ELF-1 (cell line): ENCODE measurements around the gene CCL4L2.
"Not testable (repeated sequence)": the region's sequence is repeated elsewhere in the genome, so short reads cannot be mapped to it uniquely, and the experiment has no call there.

Experiments
- DNase-seq: peaks from one replicate; pipeline ENCODE4 v3.0.0-alpha.2; 2016; ENCODE audit warnings: low read depth, low spot score

CCL4L2 gene

GRCh38 chr17:36210439-36211211, at the start of gene CCL4L2:
Gene CCL4L2 (plus strand): TSS chr17:36211063.
- DNase-seq = not testable (repeated sequence)

GRCh38 chr17:36168836-36169235, 42.0 kb upstream of the CCL4L2 start:
- DNase-seq = not testable (repeated sequence)

GRCh38 chr17:36176536-36176935, 34.3 kb upstream of the CCL4L2 start, which contains the start of gene TBC1D3B:
Gene TBC1D3B (minus strand): TSS chr17:36176636. CDS start chr17:36175050, 1,586 bp downstream.
- not testable (repeated sequence) for DNase-seq

- DNase-seq = not testable (repeated sequence)
Measured at GRCh38 chr17:36181446-36182175, 29.3 kb upstream of the CCL4L2 start.

- DNase-seq = no peak
Measured at GRCh38 chr17:36182176-36183000, 28.5 kb upstream of the CCL4L2 start.

GRCh38 chr17:36183001-36183971, 27.6 kb upstream of the CCL4L2 start:
- DNase-seq = peak; percentile 41

- no peak for DNase-seq
Measured at GRCh38 chr17:36184023-36184765, 26.7 kb upstream of the CCL4L2 start.

GRCh38 chr17:36185416-36185815, 25.4 kb upstream of the CCL4L2 start:
- DNase-seq = no peak

- not testable (repeated sequence) for DNase-seq
Measured at GRCh38 chr17:36186810-36187763, 23.8 kb upstream of the CCL4L2 start.

GRCh38 chr17:36187943-36188665, 22.8 kb upstream of the CCL4L2 start:
- not testable (repeated sequence) for DNase-seq

- no peak for DNase-seq
Measured at GRCh38 chr17:36188891-36189306, 22.0 kb upstream of the CCL4L2 start.

- not testable (repeated sequence) for DNase-seq
Measured at GRCh38 chr17:36189993-36190392, 20.9 kb upstream of the CCL4L2 start.

GRCh38 chr17:36190549-36191330, 20.1 kb upstream of the CCL4L2 start:
- not testable (repeated sequence) for DNase-seq

GRCh38 chr17:36193216-36193775, 17.6 kb upstream of the CCL4L2 start:
- no peak for DNase-seq

- DNase-seq = not testable (repeated sequence)
Measured at GRCh38 chr17:36194147-36194831, 16.6 kb upstream of the CCL4L2 start.

- not testable (repeated sequence) for DNase-seq
Measured at GRCh38 chr17:36194832-36195433, 15.9 kb upstream of the CCL4L2 start.
